Psoas muscle (tissue), 8 donors: ENCODE results near the gene CPVL. TPM values are rescaled to one million over a fixed set of nuclear protein-coding genes. Genes with fewer than 3 reads are reported as not detected.

ENCODE experiments used
- ATAC-seq, 4 donors: fragments of 200-7000 bp; cut with Tn5 transposase; one replicate each; pipeline ENCODE4 v1.9.1; 2020; ENCODE audit warnings: moderate library complexity in 3 of 4, mild to moderate bottlenecking in 2 of 4
- DNase-seq, 2 donors: peaks; one replicate each; pipeline ENCODE4 v3.0.0-alpha.2; 2020
- H3K27ac ChIP-seq: fragments of 200-600 bp; one replicate; pipeline ENCODE4 v1.8.0; 2022
- H3K27me3 ChIP-seq, 3 donors: fragments of 200-600 bp in 1 of 3; one replicate each; pipeline versions ENCODE4 v1.6.1 to v1.8.0; 2013 to 2022; ENCODE audit warnings: low read length in 2 of 3, mild to moderate bottlenecking in 2 of 3, moderate library complexity in 1 of 3; ENCODE audit not compliant: insufficient read depth in 3 of 3
- H3K36me3 ChIP-seq, 2 donors: fragments of 200-600 bp in 1 of 2; one replicate each; pipeline versions ENCODE4 v1.6.1 to v1.8.0; 2013 to 2022; ENCODE audit warnings: low read depth in 1 of 2, mild to moderate bottlenecking in 1 of 2, moderate library complexity in 1 of 2; ENCODE audit not compliant: insufficient read depth in 1 of 2
- H3K4me1 ChIP-seq: fragments of 200-600 bp; one replicate; pipeline ENCODE4 v1.8.0; 2022
- H3K4me3 ChIP-seq: fragments of 200-600 bp; one replicate; pipeline ENCODE4 v1.8.0; 2022; ENCODE audit warnings: mild to moderate bottlenecking
- H3K9me3 ChIP-seq: fragments of 200-600 bp; one replicate; pipeline ENCODE4 v1.8.0; 2022
- WGBS, 3 donors: extraction: QIAGEN DNeasy Blood & Tissue Kit; methylation state at CpG; one replicate each; pipeline versions ENCODE4 v1.1.6 to v1.1.7; 2013; 5-methylcytosine and 5-hydroxymethylcytosine counted together
- intact Hi-C, 2 donors: fragments of 100-400 bp; cut with DNase I; formaldehyde crosslinking; loops; one replicate each; pipeline versions ENCODE4 v1.11.0 to v1.14.2; 2022
- polyA plus RNA-seq, 3 donors: library from polyadenylated mRNA; stranded (reverse); fragments of 200-250 nt; gene quantifications; one replicate each; pipeline ENCODE4 v1.2.3, GENCODE V29; 2013
- total RNA-seq, 4 donors: library from RNA; stranded (reverse); fragmentation: NEBNext Ultra II Directional in 2 of 4; extraction: Animal tissue kit (Norgen Biotek cat#: 25700) in 2 of 4; gene quantifications; one replicate each; pipeline versions ENCODE4 v1.2.1 to v1.2.4, GENCODE V29; 2021 to 2023
- TF ChIP-seq, protein P1 (sequence below): fragments of 200-600 bp; IDR thresholded peaks from one replicate; pipeline ENCODE4 v1.8.0; 2022; ENCODE audit warnings: antibody characterized with exemption
- donor health status: healthy with polysubstance abuse.
- donor health status: DM: no; HTN: no; CAD: no; lungs with moderate emphysema.
- donor health status: Bipolar disorder and iron deficiency.
- donor health status: healthy.
- donor health status: DM: yes; HTN: yes; CAD: no.
- donor health status: DM: no; HTN: no; CAD: no.
- donor health status: DM: no; HTN: no; CAD: no.
- donor health status: DM: yes; HTN: yes; CAD: no.

CPVL gene
- total and polyA plus RNA-seq, 7 donors: 1.6 to 49.6 (median 6.1) TPM

DNA sequence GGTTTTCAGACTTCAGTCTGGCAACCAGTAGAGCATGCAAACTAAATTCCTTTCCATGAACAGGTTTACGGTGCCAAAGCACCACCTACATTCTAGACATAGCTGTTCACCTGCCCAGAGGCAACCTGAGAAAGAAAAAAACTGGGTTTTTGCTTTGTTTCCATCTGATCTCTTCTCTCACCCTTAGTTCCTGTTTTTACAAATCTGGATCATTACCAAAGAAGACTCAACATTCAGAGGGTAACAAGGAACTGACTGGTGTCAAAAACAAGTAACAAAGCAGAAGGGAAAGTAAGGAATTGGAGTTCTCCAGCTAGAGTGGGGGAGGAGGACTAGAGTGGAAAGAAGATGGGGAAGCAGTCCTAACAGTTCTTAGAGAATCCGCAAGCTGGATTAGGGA is 36.4 kb downstream of the CPVL start:
- Histone ChIP-seq H3K36me3 (no peaks in the 10 kb centered on the region), H3K4me1 (no peaks in the 10 kb centered on the region), H3K9me3 (no peaks in the 10 kb centered on the region), H3K27ac (no peak overlapping the region), H3K27me3 (no peaks in the 10 kb centered on the region), H3K4me3 (no peak overlapping the region)
- intact Hi-C loops: loop anchor here (5.0 to 10.0 kb wide), 3 partner anchors 155 to 295 kb away; partner anchors contain the start of gene TRIL (in 1 of the 2)
- no peak for DNase-seq
- TF ChIP-seq, protein P1, sequence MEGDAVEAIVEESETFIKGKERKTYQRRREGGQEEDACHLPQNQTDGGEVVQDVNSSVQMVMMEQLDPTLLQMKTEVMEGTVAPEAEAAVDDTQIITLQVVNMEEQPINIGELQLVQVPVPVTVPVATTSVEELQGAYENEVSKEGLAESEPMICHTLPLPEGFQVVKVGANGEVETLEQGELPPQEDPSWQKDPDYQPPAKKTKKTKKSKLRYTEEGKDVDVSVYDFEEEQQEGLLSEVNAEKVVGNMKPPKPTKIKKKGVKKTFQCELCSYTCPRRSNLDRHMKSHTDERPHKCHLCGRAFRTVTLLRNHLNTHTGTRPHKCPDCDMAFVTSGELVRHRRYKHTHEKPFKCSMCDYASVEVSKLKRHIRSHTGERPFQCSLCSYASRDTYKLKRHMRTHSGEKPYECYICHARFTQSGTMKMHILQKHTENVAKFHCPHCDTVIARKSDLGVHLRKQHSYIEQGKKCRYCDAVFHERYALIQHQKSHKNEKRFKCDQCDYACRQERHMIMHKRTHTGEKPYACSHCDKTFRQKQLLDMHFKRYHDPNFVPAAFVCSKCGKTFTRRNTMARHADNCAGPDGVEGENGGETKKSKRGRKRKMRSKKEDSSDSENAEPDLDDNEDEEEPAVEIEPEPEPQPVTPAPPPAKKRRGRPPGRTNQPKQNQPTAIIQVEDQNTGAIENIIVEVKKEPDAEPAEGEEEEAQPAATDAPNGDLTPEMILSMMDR: no peak
- 89 to 91% (median 91%) methylated on average over 2 of the region's 2 CpGs for WGBS, 3 donors
- no peak for ATAC-seq

DNA sequence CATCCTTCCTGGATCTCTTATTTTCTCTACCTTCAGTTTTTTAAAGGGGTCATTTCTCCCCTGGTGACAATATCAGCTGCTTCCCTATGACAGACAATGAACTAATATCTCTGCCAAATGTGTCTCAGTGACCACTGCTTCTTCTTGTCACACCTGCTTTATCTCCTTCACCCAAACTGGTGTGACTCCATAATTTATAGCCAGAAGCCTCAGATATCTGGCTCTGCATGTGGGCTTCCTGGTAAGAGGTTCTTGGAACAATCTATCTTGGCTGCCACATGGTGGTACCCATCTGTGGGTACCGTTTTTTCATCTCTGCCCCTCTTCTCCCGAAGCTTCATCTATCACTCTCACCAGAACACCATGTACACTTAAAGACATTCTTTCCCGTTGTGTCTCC is 37.0 kb downstream of the CPVL start:
- Histone ChIP-seq H3K4me1 (no peaks in the 10 kb centered on the region), H3K4me3 (no peak overlapping the region), H3K9me3 (no peaks in the 10 kb centered on the region), H3K27ac (no peak overlapping the region), H3K27me3 (no peaks in the 10 kb centered on the region), H3K36me3 (no peaks in the 10 kb centered on the region)
- 48 to 81% (median 80%) methylated on average over 3 of the region's 3 CpGs for WGBS, 3 donors
- ATAC-seq: no peak
- intact Hi-C loops: loop anchor here in 1 of 2 donors (10.0 kb wide), 1 partner anchor 155 kb away; the partner anchor contains the start of gene TRIL
- TF ChIP-seq, protein P1: no peak
- DNase-seq: no peak

DNA sequence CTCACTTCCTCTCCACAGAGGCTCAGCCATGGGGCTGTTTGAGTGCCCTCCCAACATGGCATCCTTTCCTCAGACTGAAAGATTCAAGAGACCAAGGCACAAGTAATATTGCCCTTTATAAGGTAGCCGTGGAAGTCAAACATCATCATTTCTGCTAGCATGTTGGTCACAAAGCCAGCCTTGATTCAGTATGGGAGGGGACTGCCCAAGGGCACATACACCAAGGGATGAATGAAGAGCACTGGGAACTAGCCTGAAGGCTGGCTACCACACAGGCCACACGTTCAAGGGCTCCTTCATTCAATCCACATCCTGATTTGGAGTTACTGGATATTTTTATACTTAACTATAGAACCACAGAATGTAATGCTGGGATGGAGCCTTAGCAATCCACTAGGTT is 39.3 kb downstream of the CPVL start:
- Histone ChIP-seq H3K4me3 (no peak overlapping the region), H3K27me3 (no peaks in the 10 kb centered on the region), H3K36me3 (no peaks in the 10 kb centered on the region), H3K4me1 (no peaks in the 10 kb centered on the region), H3K27ac (no peak overlapping the region), H3K9me3 (no peaks in the 10 kb centered on the region)
- ATAC-seq (no peak), DNase-seq (no peak)
- TF ChIP-seq, protein P1: no peak
- WGBS, 3 donors: 89 to 92% (median 89%) methylated on average over 2 of the region's 2 CpGs
- intact Hi-C loops: loop anchor here (2.0 to 10.0 kb wide), 4 partner anchors 152 to 302 kb away; partner anchors contain the start of gene TRIL (in 1 of the 2)

DNA sequence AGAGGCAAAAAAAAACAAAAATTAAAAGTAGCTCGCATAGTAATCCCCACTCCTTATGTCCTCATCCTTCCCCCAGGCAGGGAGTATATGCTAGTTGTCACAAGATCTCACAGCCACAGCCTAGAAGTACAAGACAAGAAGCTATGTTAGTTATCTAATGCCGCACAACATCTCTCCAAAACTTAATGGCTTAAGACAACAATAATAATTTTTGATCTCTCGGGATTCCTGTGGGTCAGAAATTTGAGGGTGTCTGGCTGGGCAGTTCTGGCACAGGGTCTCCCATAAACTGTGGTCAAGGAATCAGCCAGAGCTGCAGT is 39.7 kb downstream of the CPVL start:
- no peak overlapping the region for H3K27ac ChIP-seq
- no peaks in the 10 kb centered on the region for H3K36me3 ChIP-seq
- TF ChIP-seq, protein P1: no peak
- intact Hi-C loops: loop anchor here (2.0 to 10.0 kb wide), 4 partner anchors 152 to 302 kb away; partner anchors contain the start of gene TRIL (in 1 of the 2)
- no peaks in the 10 kb centered on the region for H3K4me1 ChIP-seq
- no peaks in the 10 kb centered on the region for H3K9me3 ChIP-seq
- no peak overlapping the region for H3K4me3 ChIP-seq
- 50 to 64% (median 52%) methylated on average over 3 of the region's 3 CpGs for WGBS, 3 donors
- ATAC-seq (no peak), DNase-seq (no peak)
- no peaks in the 10 kb centered on the region for H3K27me3 ChIP-seq
